K562 (cell line): ENCODE results near the gene MITF. TPM values are rescaled to one million over a fixed set of nuclear protein-coding genes. Genes with fewer than 3 reads are reported as not detected.

Experiments
- ATF1 ChIP-seq, 2 experiments: fragments of 450-650 bp in 1 of 2; IDR thresholded peaks; 2 replicates each; pipeline ENCODE4 v1.6.1; 2016; ENCODE audit warnings: missing compliant biosample characterization in 1 of 2, missing genetic modification characterization in 1 of 2
- BCL6 ChIP-seq: fragments of 250-450 bp; sonication (Bioruptor Pico); IDR thresholded peaks from 2 replicates; pipeline ENCODE4 v1.4.0; 2020
- CBX5 ChIP-seq: IDR thresholded peaks from 2 replicates; pipeline ENCODE4 v1.6.1; 2014; ENCODE audit warnings: low read depth, borderline replicate concordance
- CREM ChIP-seq: IDR thresholded peaks from 2 replicates; pipeline ENCODE4 v1.6.1; 2014; ENCODE audit warnings: antibody characterized with exemption, low read depth
- ELF4 ChIP-seq: fragments of 450-650 bp; formaldehyde crosslinking; IDR thresholded peaks from 2 replicates; pipeline ENCODE4 v1.4.0; 2022; ENCODE audit warnings: missing genetic modification characterization
- MAFG ChIP-seq: fragments of 450-650 bp; conservative IDR thresholded peaks from 2 replicates; pipeline ENCODE4 v1.6.1; 2016; ENCODE audit warnings: missing genetic modification characterization, missing compliant biosample characterization
- PHTF2 ChIP-seq: fragments of 250-450 bp; sonication (Bioruptor Pico); IDR thresholded peaks from 2 replicates; pipeline ENCODE4 v1.5.0; 2021; ENCODE audit warnings: mild to moderate bottlenecking
- PPARD ChIP-seq: fragments of 250-450 bp; sonication (Bioruptor Pico); IDR thresholded peaks from 2 replicates; pipeline ENCODE4 v1.8.0; 2022; ENCODE audit warnings: inconsistent platforms, mild to moderate bottlenecking, moderate library complexity
- SMARCA4 ChIP-seq: fragments of 450-650 bp; IDR thresholded peaks from 2 replicates; pipeline ENCODE4 v1.6.1; 2016
- TGIF2 ChIP-seq: sonication (generic); formaldehyde crosslinking; IDR thresholded peaks from 2 replicates; pipeline ENCODE4 v1.8.1; 2022; ENCODE audit warnings: mild to moderate bottlenecking, missing genetic modification reagents, moderate library complexity
- polyA plus RNA-seq, 8 experiments: library from polyadenylated mRNA; depleted of rRNA in 4 of 8; stranded (reverse) in 5 of 8; unstranded in 3 of 8; fragments of >200 nt; fragmentation: Nextera tagmentation in 2 of 8; fragmentation: Illumina TruSeq in 1 of 8; extraction: Ambion mirVana in 2 of 8; extraction: Trizol in 1 of 8; gene quantifications; 2 replicates each; pipeline versions ENCODE4 v1.2.1 to v1.2.3, GENCODE V29; 2011 to 2014; ENCODE audit warnings: inconsistent platforms in 1 of 8, missing spikeins in 1 of 8
- total RNA-seq, 7 experiments: library from RNA; depleted of rRNA in 6 of 7; stranded (reverse); fragments of >200 nt in 6 of 7; fragmentation: Illumina TruSeq in 2 of 7; extraction: Trizol in 2 of 7; gene quantifications; 2 replicates each; pipeline versions ENCODE4 v1.2.1 to v1.2.3, GENCODE V29; 2011 to 2021; ENCODE audit warnings: low replicate concordance in 1 of 7
- TF ChIP-seq, protein P1 (sequence below): fragments of 250-450 bp; sonication (Bioruptor Pico); IDR thresholded peaks from 2 replicates; pipeline ENCODE4 v1.5.1; 2021; ENCODE audit warnings: mild to moderate bottlenecking
- TF ChIP-seq, protein P2 (sequence below): IDR thresholded peaks from 3 replicates; pipeline ENCODE4 v1.6.1; 2011; ENCODE audit warnings: borderline replicate concordance, mild to moderate bottlenecking, moderate library complexity; ENCODE audit not compliant: insufficient read length; ENCODE audit errors: extremely low read depth

Gene MITF
- total and polyA plus RNA-seq, 9 of the 15 experiments (the other 6 are each of a cell fraction or from before 2014, with no cell fraction given): 5.6 to 14.9 (median 11.1) TPM

DNA sequence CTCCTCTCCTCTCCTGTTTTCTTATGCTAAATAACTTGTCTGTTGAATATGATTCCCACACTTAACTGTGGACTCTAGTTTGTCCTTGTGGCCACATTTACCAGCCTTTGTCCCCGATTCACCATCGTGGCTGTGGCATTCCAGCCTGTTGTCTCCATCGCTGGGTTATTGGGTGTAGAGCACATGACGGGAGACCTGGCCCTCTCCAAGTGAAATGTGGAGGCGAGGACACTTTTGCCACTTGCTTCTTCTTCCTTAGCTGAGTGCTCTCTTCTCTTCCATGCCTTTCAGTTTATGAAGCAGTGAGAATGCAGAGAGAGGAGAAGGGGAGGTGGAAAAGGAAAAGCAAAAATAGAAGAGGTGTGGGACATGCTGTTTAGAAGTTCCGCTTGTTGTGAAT is 198.8 kb downstream of the MITF start (continued):
- TF ChIP-seq, protein P1, sequence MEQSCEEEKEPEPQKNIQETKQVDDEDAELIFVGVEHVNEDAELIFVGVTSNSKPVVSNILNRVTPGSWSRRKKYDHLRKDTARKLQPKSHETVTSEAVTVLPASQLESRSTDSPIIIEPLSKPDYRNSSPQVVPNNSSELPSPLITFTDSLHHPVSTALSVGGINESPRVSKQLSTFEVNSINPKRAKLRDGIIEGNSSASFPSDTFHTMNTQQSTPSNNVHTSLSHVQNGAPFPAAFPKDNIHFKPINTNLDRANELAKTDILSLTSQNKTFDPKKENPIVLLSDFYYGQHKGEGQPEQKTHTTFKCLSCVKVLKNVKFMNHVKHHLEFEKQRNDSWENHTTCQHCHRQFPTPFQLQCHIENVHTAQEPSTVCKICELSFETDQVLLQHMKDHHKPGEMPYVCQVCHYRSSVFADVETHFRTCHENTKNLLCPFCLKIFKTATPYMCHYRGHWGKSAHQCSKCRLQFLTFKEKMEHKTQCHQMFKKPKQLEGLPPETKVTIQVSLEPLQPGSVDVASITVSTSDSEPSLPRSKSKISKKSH (CRISPR knock-in tag): no peak
- TF ChIP-seq BCL6 (no peak), TGIF2 (no peak), PHTF2 (CRISPR knock-in tag) (no peak), ELF4 (CRISPR knock-in tag) (no peak), CREM (no peak), SMARCA4 (no peak), CBX5 (no peak), ATF1 (CRISPR knock-in tag; IDR thresholded peaks at IDR 0.05) (no peak), ATF1 (tag; IDR thresholded peaks at IDR 0.05) (no peak), MAFG (tag) (no peak), PPARD (no peak)
- TF ChIP-seq, protein P2, sequence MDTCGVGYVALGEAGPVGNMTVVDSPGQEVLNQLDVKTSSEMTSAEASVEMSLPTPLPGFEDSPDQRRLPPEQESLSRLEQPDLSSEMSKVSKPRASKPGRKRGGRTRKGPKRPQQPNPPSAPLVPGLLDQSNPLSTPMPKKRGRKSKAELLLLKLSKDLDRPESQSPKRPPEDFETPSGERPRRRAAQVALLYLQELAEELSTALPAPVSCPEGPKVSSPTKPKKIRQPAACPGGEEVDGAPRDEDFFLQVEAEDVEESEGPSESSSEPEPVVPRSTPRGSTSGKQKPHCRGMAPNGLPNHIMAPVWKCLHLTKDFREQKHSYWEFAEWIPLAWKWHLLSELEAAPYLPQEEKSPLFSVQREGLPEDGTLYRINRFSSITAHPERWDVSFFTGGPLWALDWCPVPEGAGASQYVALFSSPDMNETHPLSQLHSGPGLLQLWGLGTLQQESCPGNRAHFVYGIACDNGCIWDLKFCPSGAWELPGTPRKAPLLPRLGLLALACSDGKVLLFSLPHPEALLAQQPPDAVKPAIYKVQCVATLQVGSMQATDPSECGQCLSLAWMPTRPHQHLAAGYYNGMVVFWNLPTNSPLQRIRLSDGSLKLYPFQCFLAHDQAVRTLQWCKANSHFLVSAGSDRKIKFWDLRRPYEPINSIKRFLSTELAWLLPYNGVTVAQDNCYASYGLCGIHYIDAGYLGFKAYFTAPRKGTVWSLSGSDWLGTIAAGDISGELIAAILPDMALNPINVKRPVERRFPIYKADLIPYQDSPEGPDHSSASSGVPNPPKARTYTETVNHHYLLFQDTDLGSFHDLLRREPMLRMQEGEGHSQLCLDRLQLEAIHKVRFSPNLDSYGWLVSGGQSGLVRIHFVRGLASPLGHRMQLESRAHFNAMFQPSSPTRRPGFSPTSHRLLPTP: no peak
- TF ChIP-seq, all 486 proteins: peak for 0
